Psoas muscle (tissue), 8 donors: ENCODE measurements around the gene DGCR2. TPM values are rescaled to one million over a fixed set of nuclear protein-coding genes. Genes with fewer than 3 reads are reported as not detected.
A peak's percentile ranks its signal among the peaks of the same experiment; 100 is the strongest.
"Not testable (repeated sequence)": the region's sequence is repeated elsewhere in the genome, so short reads cannot be mapped to it uniquely, and the experiment has no call there.

Source experiments
- ATAC-seq, 4 donors: fragments of 200-7000 bp; cut with Tn5 transposase; one replicate each; pipeline ENCODE4 v1.9.1; 2020; ENCODE audit warnings: moderate library complexity in 3 of 4, mild to moderate bottlenecking in 2 of 4
- DNase-seq, 2 donors: peaks; one replicate each; pipeline ENCODE4 v3.0.0-alpha.2; 2020
- H3K27ac ChIP-seq: fragments of 200-600 bp; one replicate; pipeline ENCODE4 v1.8.0; 2022
- H3K27me3 ChIP-seq, 3 donors: fragments of 200-600 bp in 1 of 3; one replicate each; pipeline versions ENCODE4 v1.6.1 to v1.8.0; 2013 to 2022; ENCODE audit warnings: low read length in 2 of 3, mild to moderate bottlenecking in 2 of 3, moderate library complexity in 1 of 3; ENCODE audit not compliant: insufficient read depth in 3 of 3
- H3K36me3 ChIP-seq, 2 donors: fragments of 200-600 bp in 1 of 2; one replicate each; pipeline versions ENCODE4 v1.6.1 to v1.8.0; 2013 to 2022; ENCODE audit warnings: low read depth in 1 of 2, mild to moderate bottlenecking in 1 of 2, moderate library complexity in 1 of 2; ENCODE audit not compliant: insufficient read depth in 1 of 2
- H3K4me1 ChIP-seq: fragments of 200-600 bp; one replicate; pipeline ENCODE4 v1.8.0; 2022
- H3K4me3 ChIP-seq: fragments of 200-600 bp; one replicate; pipeline ENCODE4 v1.8.0; 2022; ENCODE audit warnings: mild to moderate bottlenecking
- H3K9me3 ChIP-seq: fragments of 200-600 bp; one replicate; pipeline ENCODE4 v1.8.0; 2022
- WGBS, 3 donors: extraction: QIAGEN DNeasy Blood & Tissue Kit; methylation state at CpG; one replicate each; pipeline versions ENCODE4 v1.1.6 to v1.1.7; 2013; 5-methylcytosine and 5-hydroxymethylcytosine counted together
- intact Hi-C, 2 donors: fragments of 100-400 bp; cut with DNase I; formaldehyde crosslinking; loops; one replicate each; pipeline versions ENCODE4 v1.11.0 to v1.14.2; 2022
- polyA plus RNA-seq, 3 donors: library from polyadenylated mRNA; stranded (reverse); fragments of 200-250 nt; gene quantifications; one replicate each; pipeline ENCODE4 v1.2.3, GENCODE V29; 2013
- total RNA-seq, 4 donors: library from RNA; stranded (reverse); fragmentation: NEBNext Ultra II Directional in 2 of 4; extraction: Animal tissue kit (Norgen Biotek cat#: 25700) in 2 of 4; gene quantifications; one replicate each; pipeline versions ENCODE4 v1.2.1 to v1.2.4, GENCODE V29; 2021 to 2023
- donor health status: healthy with polysubstance abuse.
- donor health status: DM: no; HTN: no; CAD: no; lungs with moderate emphysema.
- donor health status: Bipolar disorder and iron deficiency.
- donor health status: healthy.
- donor health status: DM: yes; HTN: yes; CAD: no.
- donor health status: DM: no; HTN: no; CAD: no.
- donor health status: DM: no; HTN: no; CAD: no.
- donor health status: DM: yes; HTN: yes; CAD: no.

The DGCR2 gene
- total and polyA plus RNA-seq, 7 donors, result 13.1 to 27.6 (median 24.5) TPM

- ATAC-seq, result peak in 1 of 4 donors; percentile 6
- H3K27ac ChIP-seq, DNase-seq, H3K4me3 ChIP-seq, H3K9me3 ChIP-seq, H3K27me3 ChIP-seq, intact Hi-C loops, H3K4me1 ChIP-seq: not testable (repeated sequence)
- WGBS, 3 donors, result 78 to 93% (median 79%) methylated on average over 1 to 5 of the region's 6 CpGs
- H3K36me3 ChIP-seq, result peaks cover under 1 to 24% of the 10 kb centered on the region in 2 donors
These were observed 88.0 kb downstream of the DGCR2 start for GRCh38 chr22:19034031-19034723.

GRCh38 chr22:19033568-19033905, 88.7 kb downstream of the DGCR2 start:
- peaks cover 0 to 11% (median 4%) of the 10 kb centered on the region in 3 donors for H3K27me3 ChIP-seq
- H3K27ac ChIP-seq, H3K4me3 ChIP-seq, H3K9me3 ChIP-seq, H3K4me1 ChIP-seq, DNase-seq, intact Hi-C loops: not testable (repeated sequence)
- ATAC-seq, result peak in 2 of 4 donors; percentile 6 to 11
- peaks cover 0 to 17% of the 10 kb centered on the region in 2 donors for H3K36me3 ChIP-seq
- 53 to 68% (median 56%) methylated on average over 4 to 5 of the region's 5 CpGs for WGBS, 3 donors

DNA sequence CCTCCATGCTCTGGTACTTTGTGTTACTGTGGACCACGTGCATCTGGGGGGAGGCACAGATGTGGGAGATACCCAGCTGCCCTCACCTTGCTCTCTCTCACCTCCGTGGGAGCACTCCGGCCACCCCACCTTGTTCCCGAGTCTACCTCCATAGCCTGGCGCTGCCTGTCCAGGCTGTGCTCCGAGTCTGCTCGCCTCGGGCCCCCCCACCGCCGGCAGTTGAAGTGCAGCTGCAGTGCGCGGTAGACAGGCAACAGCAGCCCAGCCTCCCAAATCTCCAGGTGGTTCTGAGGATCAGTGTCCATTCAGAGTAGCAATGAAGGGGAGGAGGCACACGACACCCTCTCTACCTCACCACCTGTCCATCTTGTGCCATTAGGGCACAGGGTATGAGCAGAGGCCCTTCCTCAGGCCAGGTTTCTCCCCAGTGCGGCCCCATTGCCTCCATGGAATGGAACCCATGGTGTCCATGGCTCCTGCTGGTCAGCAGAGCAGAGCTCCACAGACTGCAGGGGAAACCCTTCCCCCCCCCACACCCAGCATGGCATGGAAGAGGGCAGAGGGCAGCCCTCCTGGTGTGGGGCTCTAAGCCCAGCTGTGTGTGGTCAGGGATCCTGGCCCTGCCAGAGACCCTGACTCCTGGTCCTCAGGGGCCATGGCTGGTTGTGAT, 89.2 kb downstream of the DGCR2 start:
- H3K27ac ChIP-seq, H3K4me3 ChIP-seq, DNase-seq, intact Hi-C loops, H3K4me1 ChIP-seq, H3K9me3 ChIP-seq: not testable (repeated sequence)
- Histone ChIP-seq H3K36me3 (peaks cover 0 to 12% of the 10 kb centered on the region in 2 donors), H3K27me3 (peaks cover 0 to 11% (median 4%) of the 10 kb centered on the region in 3 donors)
- WGBS, 3 donors, result 59 to 69% (median 59%) methylated on average over 13 to 14 of the region's 14 CpGs
- ATAC-seq, result peak in 1 of 4 donors; percentile 15

- not testable (repeated sequence) for ATAC-seq
These were observed 89.9 kb downstream of the DGCR2 start for GRCh38 chr22:19032156-19032785.

GRCh38 chr22:19030889-19031252, 91.3 kb downstream of the DGCR2 start:
- H3K27me3 ChIP-seq, result peaks cover 0 to 11% (median 7%) of the 10 kb centered on the region in 3 donors
- 72 to 80% (median 80%) methylated on average over 5 to 7 of the region's 7 CpGs for WGBS, 3 donors
- H3K4me1 ChIP-seq, DNase-seq, ATAC-seq, H3K36me3 ChIP-seq, H3K27ac ChIP-seq, H3K4me3 ChIP-seq, intact Hi-C loops, H3K9me3 ChIP-seq: not testable (repeated sequence)

More at GRCh38 chr22:19032156-19032785, 89.9 kb downstream of the DGCR2 start:
- H3K9me3 ChIP-seq, DNase-seq, H3K4me3 ChIP-seq, H3K4me1 ChIP-seq, H3K27ac ChIP-seq, intact Hi-C loops, H3K36me3 ChIP-seq: not testable (repeated sequence)
- WGBS, 3 donors, result 58 to 77% (median 73%) methylated on average over 5 to 26 of the region's 31 CpGs
- H3K27me3 ChIP-seq, result peaks cover 0 to 11% (median 3%) of the 10 kb centered on the region in 3 donors

DNA sequence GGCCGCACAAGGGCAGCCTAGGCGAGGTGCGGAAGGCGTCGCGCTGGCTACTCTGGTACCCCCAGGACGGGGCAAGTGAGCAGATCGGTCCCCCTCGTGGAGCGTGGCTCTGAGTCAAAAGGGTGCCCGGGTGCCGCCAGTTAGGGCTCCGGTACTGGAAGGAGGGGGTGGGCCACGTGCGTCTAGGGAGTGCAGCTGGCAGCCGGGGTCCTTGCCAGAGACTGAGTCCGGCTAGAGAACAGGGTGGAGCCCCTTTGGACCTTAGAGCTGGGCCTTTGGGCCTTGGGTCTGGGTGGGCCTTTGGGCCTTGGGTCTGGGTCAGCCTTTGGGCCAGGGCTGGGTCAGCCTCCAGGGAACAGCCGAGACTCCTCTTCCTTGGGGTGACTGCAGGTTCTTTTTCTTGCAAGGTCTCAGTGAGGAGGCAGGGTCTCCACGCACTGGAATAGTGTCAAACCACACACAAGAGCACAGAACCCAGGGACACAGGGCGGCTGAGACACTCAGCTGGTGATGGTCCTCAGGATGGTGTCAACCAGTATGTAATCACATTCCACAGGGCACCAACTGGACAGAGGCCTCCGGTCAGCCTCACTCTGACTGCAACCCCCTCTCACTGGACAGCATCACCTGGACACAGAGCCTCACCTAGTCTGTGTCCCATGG, 91.9 kb downstream of the DGCR2 start:
- 22 to 41% (median 29%) methylated on average over 13 to 18 of the region's 21 CpGs for WGBS, 3 donors
- H3K36me3 ChIP-seq, H3K4me3 ChIP-seq, H3K4me1 ChIP-seq, DNase-seq, ATAC-seq, intact Hi-C loops, H3K9me3 ChIP-seq, H3K27ac ChIP-seq: not testable (repeated sequence)
- peaks cover 0 to 11% (median 7%) of the 10 kb centered on the region in 3 donors for H3K27me3 ChIP-seq

DNA sequence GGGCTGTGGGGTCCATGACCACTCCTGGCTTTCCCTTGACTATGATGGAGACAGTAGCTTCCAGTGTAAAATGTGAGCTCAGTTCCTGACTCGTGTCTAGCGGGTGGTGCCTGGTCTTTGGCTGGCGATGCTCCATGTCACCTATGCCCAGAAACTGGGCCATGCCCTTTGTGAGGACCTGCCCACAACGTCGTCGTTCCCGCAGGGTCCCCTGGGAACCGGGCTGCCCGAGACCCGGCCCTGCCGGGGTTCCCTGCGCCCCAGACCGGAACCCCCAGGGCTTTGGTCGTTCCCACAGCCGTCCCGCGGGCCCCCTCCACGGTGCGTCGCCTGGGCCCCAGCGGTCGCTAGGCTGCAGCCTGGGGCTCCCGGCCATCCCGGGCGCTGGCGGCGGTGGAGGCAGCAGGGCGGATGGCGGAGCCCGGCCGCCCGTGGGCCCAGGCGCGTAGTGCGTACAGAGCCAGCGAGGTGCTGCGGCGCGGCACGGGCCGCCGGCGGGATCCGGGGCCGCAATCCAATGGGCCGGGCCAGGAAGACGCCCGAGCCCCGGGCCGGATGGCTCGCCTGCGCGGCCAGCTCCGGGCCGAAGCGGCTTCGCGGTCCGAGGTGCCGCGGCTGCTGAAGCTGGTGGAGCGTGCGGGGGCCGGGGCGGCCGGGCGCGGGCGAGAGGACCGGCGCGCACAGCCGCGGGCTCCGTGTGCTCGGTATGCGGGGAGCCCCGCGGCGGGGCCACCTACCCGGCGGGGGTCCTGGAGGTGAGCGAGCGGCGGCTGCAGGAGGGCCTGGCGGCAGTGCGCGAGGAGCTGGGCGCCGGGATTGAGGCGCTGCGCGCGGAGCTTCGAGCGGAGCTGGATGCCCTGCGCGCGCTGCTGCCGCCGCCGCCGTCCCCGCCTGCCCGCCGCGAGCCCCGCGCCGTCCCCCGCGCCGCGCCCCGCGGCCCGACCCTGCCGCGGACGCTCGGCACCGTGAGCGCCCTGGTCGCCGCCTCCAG, 92.8 kb downstream of the DGCR2 start:
- peaks cover 0 to 11% (median 7%) of the 10 kb centered on the region in 3 donors for H3K27me3 ChIP-seq
- intact Hi-C loops, H3K27ac ChIP-seq, H3K36me3 ChIP-seq, H3K4me3 ChIP-seq, ATAC-seq, DNase-seq, H3K9me3 ChIP-seq, H3K4me1 ChIP-seq: not testable (repeated sequence)
- WGBS, 3 donors, result 3 to 5% (median 4%) methylated on average over 47 to 102 of the region's 125 CpGs

DNA sequence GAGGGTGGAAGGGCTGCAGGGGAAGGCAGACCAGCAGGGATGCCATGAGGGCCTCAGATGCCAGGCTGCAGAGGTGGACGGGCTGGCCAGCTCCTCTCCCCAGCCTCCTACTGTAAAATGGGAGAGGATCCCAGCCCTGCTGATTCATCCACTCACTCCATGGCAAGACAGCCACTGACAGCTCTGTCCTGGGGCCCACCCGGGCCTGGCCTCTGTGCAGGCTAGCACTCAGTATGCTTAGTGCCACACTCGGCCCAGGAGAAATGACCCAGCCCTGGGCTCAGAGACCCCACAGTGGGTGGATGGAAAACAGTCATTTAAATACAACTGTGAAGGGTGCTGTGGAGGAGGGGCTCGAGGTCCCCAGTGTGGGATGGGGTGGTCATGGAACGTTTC, 94.2 kb downstream of the DGCR2 start:
- H3K27me3 ChIP-seq, result peaks cover 0 to 11% (median 7%) of the 10 kb centered on the region in 3 donors
- H3K36me3 ChIP-seq, H3K4me3 ChIP-seq, H3K4me1 ChIP-seq, intact Hi-C loops, H3K9me3 ChIP-seq, H3K27ac ChIP-seq, DNase-seq: not testable (repeated sequence)
- ATAC-seq, result peak in 3 of 4 donors; percentile 13 to 43 (median 28)
- 49 to 65% (median 50%) methylated on average over 4 of the region's 5 CpGs for WGBS, 3 donors

DNA sequence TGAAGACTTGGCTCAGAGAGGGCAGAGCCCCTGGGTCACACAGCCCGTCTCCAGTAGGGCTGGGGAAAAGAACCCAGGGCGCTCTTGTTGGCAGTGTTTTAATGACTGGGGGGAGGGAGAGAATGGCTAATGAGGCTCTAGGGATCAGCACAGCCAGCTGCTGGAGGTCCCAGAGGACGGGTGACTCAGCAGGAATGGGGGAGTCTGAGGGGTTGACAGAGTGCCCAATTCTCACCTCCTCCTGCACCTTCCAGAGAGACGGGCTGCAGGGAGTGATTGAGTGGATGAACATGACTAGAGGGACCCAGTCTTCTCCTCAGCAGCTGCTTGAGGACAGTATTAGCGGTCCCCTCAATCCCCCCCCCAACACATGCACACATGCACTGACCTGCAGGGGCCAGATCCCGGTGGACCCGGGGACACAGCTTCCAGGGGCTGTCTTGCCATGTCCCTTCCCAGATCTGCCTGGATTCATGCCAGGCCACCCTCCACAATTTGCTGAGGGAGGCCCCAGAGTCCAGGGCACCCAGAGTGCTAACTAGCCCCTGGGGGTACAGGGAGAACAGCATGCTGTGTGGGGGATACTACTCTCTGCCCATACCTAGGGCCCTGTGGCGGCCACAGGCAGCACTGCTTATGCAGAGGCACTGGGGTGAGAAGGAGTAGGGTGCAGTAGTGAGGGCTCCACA, 94.7 kb downstream of the DGCR2 start:
- WGBS, 3 donors, result 42 to 54% (median 44%) methylated on average over 5 to 8 of the region's 8 CpGs
- peak in 2 of 4 donors; percentile 3 to 15 for ATAC-seq
- peaks cover 0 to 11% (median 7%) of the 10 kb centered on the region in 3 donors for H3K27me3 ChIP-seq
- DNase-seq, H3K27ac ChIP-seq, H3K9me3 ChIP-seq, H3K36me3 ChIP-seq, H3K4me1 ChIP-seq, intact Hi-C loops, H3K4me3 ChIP-seq: not testable (repeated sequence)
